Karpas-422 (cell line): ENCODE data around the gene ARHGAP10. TPM values are rescaled to one million over a fixed set of nuclear protein-coding genes. Genes with fewer than 3 reads are reported as not detected.

Experiments used
- DNase-seq: peaks from one replicate; pipeline ENCODE4 v3.0.0-alpha.2; 2015
- H2AFZ ChIP-seq: fragments of 200-600 bp; sonication (generic); 2 replicates; pipeline ENCODE4 v1.6.1; 2014; ENCODE audit warnings: antibody characterized with exemption, low read length, mixed read lengths
- H3K27ac ChIP-seq: fragments of 200-600 bp; sonication (generic); 2 replicates; pipeline ENCODE4 v1.5.1; 2014; ENCODE audit warnings: mild to moderate bottlenecking, low read length, moderate library complexity
- H3K27me3 ChIP-seq: fragments of 200-600 bp; sonication (generic); 2 replicates; pipeline ENCODE4 v1.6.1; 2014; ENCODE audit warnings: low read length, mixed read lengths
- H3K36me3 ChIP-seq: fragments of 200-600 bp; sonication (generic); 2 replicates; pipeline ENCODE4 v1.6.1; 2014; ENCODE audit warnings: low read length, mixed read lengths; ENCODE audit not compliant: insufficient read depth
- H3K4me1 ChIP-seq: fragments of 200-600 bp; sonication (generic); 2 replicates; pipeline ENCODE4 v1.6.1; 2014; ENCODE audit warnings: mild to moderate bottlenecking, low read length, mixed read lengths
- H3K4me2 ChIP-seq: fragments of 200-600 bp; sonication (generic); 2 replicates; pipeline ENCODE4 v1.6.1; 2014; ENCODE audit warnings: low read length, low read depth, mild to moderate bottlenecking; ENCODE audit not compliant: poor library complexity, severe bottlenecking
- H3K4me3 ChIP-seq: fragments of 200-600 bp; sonication (generic); 2 replicates; pipeline ENCODE4 v1.5.1; 2014; ENCODE audit warnings: mild to moderate bottlenecking, antibody characterized with exemption, low read length, mixed read lengths
- H3K79me2 ChIP-seq: fragments of 200-600 bp; sonication (generic); 2 replicates; pipeline ENCODE4 v1.6.1; 2014; ENCODE audit warnings: mild to moderate bottlenecking, low read length, mixed read lengths
- H3K9ac ChIP-seq: fragments of 200-600 bp; sonication (generic); 2 replicates; pipeline ENCODE4 v1.6.0; 2014; ENCODE audit warnings: low read length
- H3K9me2 ChIP-seq: fragments of 200-600 bp; sonication (generic), shearing (Covaris generic); replicated peaks from 2 replicates; pipeline ENCODE4 v1.6.0; 2014; ENCODE audit warnings: mild to moderate bottlenecking, low read length, moderate library complexity; ENCODE audit not compliant: insufficient read depth
- H3K9me3 ChIP-seq: fragments of 300-700, 200-600 bp; sonication (generic); 2 replicates; pipeline ENCODE4 v1.6.1; 2014; ENCODE audit warnings: low read length, mixed read lengths
- H4K20me1 ChIP-seq: fragments of 200-600 bp; sonication (generic); 2 replicates; pipeline ENCODE4 v1.6.1; 2014; ENCODE audit warnings: mild to moderate bottlenecking, antibody characterized with exemption, low read length, low read depth; ENCODE audit not compliant: insufficient read depth
- total RNA-seq: library from RNA; depleted of rRNA; stranded (reverse); fragments of >200 nt; shearing (Covaris generic); gene quantifications from 2 replicates; pipeline ENCODE4 v1.2.3, GENCODE V29; 2014; ENCODE audit warnings: low replicate concordance

Gene ARHGAP10
- total RNA-seq, 1 experiment from 2014 or later, result 0.41 TPM

DNA sequence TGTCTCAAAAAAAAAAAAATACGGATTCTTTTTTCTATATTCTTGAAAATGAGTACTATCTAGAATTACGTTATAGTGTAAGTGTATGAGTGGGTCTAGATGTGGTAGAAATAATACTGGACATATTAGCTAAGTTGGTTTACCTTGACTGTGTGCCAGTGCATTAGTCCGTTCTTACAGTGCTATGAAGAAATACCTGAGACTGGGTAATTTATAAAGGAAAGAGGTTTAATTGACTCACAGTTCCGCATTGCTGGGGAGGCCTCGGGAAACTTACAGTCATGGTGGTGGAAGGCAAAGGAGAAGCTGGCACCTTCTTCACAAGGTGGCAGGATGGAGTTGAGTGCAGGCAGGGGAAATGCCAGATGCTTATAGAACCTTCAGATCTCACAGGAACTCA lies 92.4 kb downstream of the ARHGAP10 start:
- Histone ChIP-seq H3K79me2 (no peaks in the 10 kb centered on the region), H2AFZ (no peak overlapping the region), H3K4me2 (no peak overlapping the region), H3K27ac (no peak overlapping the region), H4K20me1 (no peaks in the 10 kb centered on the region), H3K4me1 (no peaks in the 10 kb centered on the region), H3K27me3 (no peaks in the 10 kb centered on the region; the same call in 1 of the 2 replicates), H3K9me3 (no peaks in the 10 kb centered on the region), H3K36me3 (no peaks in the 10 kb centered on the region), H3K9me2 (no peaks in the 10 kb centered on the region), H3K9ac (no peak overlapping the region), H3K4me3 (no peak overlapping the region)
- no peak for DNase-seq

DNA sequence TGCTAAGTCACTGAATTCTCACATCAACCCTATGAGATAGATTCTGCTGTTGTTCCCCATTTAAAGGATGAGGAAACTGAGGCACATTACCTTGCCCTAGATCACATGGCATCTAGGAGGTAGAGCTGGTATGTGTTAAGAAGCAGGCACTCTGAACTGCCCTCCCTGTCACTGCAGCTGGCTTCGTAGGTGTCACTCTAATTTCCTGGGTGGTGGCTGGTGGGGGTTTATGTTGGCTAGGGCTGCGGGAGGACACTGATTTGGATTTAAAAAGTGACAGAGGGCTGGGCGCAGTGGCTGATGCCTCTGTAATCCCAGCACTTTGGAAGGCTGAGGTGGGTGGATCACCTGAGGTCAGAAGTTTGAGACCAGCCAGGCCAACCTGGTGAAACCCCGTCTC lies 93.0 kb downstream of the ARHGAP10 start:
- H3K79me2 ChIP-seq, result no peaks in the 10 kb centered on the region
- H3K4me1 ChIP-seq, result no peaks in the 10 kb centered on the region
- DNase-seq, result no peak
- H3K9me2 ChIP-seq, result no peaks in the 10 kb centered on the region
- no peaks in the 10 kb centered on the region for H3K36me3 ChIP-seq
- no peaks in the 10 kb centered on the region for H4K20me1 ChIP-seq
- H2AFZ ChIP-seq, result no peak overlapping the region
- H3K4me3 ChIP-seq, result no peak overlapping the region
- no peak overlapping the region for H3K27ac ChIP-seq
- H3K4me2 ChIP-seq, result no peak overlapping the region
- H3K9ac ChIP-seq, result no peak overlapping the region
- no peaks in the 10 kb centered on the region; the same call in 1 of the 2 replicates for H3K27me3 ChIP-seq
- no peaks in the 10 kb centered on the region for H3K9me3 ChIP-seq

DNA sequence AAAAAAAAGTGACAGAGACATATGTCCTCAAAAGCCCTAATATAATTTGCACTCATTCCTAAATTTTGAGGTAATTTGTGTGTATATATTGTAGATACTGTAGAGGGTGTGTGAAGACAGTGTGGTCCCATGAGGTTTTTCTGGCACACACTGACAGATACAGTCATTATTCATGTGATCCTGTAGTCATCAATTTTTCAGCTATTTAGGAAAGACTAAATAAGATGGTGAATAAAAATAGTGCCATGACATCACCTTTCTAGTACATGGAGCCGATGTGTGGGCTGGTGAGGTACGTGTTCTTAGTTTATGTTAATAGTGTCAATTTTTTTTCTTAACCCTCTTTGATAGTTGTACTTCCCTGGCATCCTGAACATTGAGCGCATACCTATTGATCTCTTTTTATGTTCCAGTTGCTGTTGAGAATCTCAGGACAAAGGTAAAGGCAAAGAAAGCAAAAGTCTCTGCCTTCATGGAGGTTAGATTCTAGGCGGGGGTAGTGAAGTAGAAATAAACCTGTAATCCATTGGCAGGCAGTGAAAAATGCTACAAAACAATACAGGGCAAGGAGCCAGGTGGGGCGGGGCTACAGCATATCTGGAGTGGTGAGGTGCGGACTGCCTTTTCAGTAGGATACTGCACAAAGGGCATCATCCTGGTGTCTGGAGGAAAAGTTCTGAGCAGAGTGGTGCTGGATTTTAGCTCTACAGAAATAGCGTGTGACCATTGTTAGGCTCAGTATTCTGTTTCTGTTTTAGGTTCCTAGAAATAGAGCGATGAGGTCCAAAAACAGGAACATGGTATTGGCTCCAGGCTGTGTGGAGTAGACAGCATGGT lies 93.8 kb downstream of the ARHGAP10 start:
- Histone ChIP-seq H3K9ac (no peak overlapping the region), H3K9me2 (no peaks in the 10 kb centered on the region), H3K79me2 (no peaks in the 10 kb centered on the region), H3K36me3 (no peaks in the 10 kb centered on the region), H4K20me1 (no peaks in the 10 kb centered on the region), H2AFZ (no peak overlapping the region), H3K27ac (no peak overlapping the region), H3K4me2 (no peak overlapping the region), H3K4me1 (no peaks in the 10 kb centered on the region), H3K4me3 (no peak overlapping the region), H3K27me3 (no peaks in the 10 kb centered on the region; the same call in 1 of the 2 replicates), H3K9me3 (no peaks in the 10 kb centered on the region)
- DNase-seq, result no peak

DNA sequence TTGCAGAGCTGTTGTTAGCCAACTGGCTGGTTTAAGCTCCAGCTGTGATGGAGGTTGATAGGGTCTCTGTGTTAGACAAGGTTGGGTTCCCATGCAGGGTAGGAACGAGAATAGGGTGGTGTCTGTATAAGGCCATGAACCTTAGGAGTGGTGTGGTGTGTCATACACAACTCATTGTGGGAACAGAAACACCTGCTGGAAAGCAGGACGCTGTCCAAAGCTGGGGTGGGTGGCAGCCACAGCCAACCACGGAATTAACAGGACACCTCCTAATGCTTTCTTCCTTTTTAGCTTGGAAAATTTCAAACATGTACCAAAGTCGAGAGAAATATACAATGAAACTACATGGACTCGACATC lies 94.4 kb downstream of the ARHGAP10 start:
- Histone ChIP-seq H4K20me1 (no peaks in the 10 kb centered on the region), H3K4me3 (no peak overlapping the region), H3K4me2 (no peak overlapping the region), H3K27me3 (no peaks in the 10 kb centered on the region; the same call in 1 of the 2 replicates), H3K9ac (no peak overlapping the region), H3K4me1 (no peaks in the 10 kb centered on the region), H3K27ac (no peak overlapping the region), H2AFZ (no peak overlapping the region), H3K9me2 (no peaks in the 10 kb centered on the region), H3K79me2 (no peaks in the 10 kb centered on the region), H3K9me3 (no peaks in the 10 kb centered on the region), H3K36me3 (no peaks in the 10 kb centered on the region)
- no peak for DNase-seq

DNA sequence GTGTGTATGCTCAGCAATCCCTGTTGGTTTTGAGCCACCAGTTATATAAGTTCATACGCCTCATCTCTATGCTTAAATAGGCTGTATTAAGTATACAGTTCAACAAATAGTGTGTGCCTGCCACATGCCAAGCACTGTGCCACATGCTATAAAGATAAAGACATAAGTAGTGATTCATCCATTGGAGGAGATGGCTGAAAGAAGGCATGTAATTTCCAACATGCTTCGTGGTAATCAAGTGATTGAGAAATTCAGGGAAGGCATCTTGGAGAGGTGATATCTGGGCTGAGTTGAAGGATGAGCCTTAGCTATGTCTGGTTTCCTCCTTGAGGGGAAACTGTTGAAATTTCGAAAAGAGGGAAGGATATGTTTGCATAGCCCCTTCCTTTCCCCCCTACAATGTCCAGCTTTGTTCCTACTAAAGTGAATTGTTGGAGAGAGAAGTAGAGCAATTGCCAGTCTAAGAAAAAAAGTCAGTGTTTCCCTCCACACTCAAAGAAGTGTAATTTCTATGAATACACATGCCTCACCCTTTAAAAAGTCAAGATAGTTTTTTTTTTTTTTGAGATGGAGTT lies 96.5 kb downstream of the ARHGAP10 start:
- H3K36me3 ChIP-seq, result no peaks in the 10 kb centered on the region
- no peak overlapping the region for H3K4me2 ChIP-seq
- H3K27ac ChIP-seq, result no peak overlapping the region
- no peak for DNase-seq
- no peak overlapping the region for H3K9ac ChIP-seq
- no peak overlapping the region for H2AFZ ChIP-seq
- H3K4me3 ChIP-seq, result no peak overlapping the region
- peaks cover 3% of the 10 kb centered on the region; the same call in 1 of the 2 replicates for H3K27me3 ChIP-seq
- no peaks in the 10 kb centered on the region for H3K79me2 ChIP-seq
- no peaks in the 10 kb centered on the region for H3K9me3 ChIP-seq
- no peaks in the 10 kb centered on the region for H3K4me1 ChIP-seq
- no peaks in the 10 kb centered on the region for H4K20me1 ChIP-seq
- H3K9me2 ChIP-seq, result no peaks in the 10 kb centered on the region

DNA sequence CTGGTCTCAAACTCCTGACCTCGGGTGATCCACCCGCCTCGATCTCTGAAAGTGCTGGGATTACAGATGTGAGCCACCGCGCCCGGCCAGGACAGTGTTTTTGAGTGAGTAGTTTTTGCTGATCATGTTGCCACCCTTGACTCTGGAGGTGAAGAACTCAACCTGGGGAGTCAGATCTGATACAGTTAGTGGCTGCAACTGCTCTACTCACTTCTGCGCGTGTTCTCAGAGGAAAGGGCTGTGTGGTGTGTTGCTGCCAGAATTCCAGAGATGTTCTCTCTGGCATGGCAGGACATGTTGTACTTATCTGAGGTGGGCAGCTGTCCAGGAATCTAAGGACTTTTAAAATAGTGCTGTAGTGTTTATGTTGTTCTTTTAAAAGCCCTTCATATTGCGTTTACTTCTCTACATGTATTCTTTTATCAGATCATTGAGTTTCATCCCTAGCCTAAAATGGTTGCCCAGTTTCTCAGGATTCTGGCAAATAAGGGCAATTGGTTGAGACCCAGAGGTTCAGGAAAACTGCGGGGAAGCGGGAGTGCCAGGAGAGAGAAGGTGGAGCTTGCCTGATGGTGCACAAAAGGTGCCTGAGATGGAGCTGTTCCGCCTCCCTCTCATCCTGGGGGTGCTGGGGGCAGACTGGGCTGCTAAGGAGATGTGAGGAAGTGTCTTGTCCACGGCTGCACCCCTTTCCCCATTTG lies 97.7 kb downstream of the ARHGAP10 start:
- no peak overlapping the region for H2AFZ ChIP-seq
- H3K9ac ChIP-seq, result no peak overlapping the region
- peaks cover 3% of the 10 kb centered on the region; the same call in 1 of the 2 replicates for H3K27me3 ChIP-seq
- no peak for DNase-seq
- H3K79me2 ChIP-seq, result no peaks in the 10 kb centered on the region
- H3K4me2 ChIP-seq, result no peak overlapping the region
- no peaks in the 10 kb centered on the region for H4K20me1 ChIP-seq
- no peaks in the 10 kb centered on the region for H3K9me3 ChIP-seq
- no peak overlapping the region for H3K27ac ChIP-seq
- H3K4me3 ChIP-seq, result no peak overlapping the region
- H3K9me2 ChIP-seq, result no peaks in the 10 kb centered on the region
- no peaks in the 10 kb centered on the region for H3K36me3 ChIP-seq
- no peaks in the 10 kb centered on the region for H3K4me1 ChIP-seq

DNA sequence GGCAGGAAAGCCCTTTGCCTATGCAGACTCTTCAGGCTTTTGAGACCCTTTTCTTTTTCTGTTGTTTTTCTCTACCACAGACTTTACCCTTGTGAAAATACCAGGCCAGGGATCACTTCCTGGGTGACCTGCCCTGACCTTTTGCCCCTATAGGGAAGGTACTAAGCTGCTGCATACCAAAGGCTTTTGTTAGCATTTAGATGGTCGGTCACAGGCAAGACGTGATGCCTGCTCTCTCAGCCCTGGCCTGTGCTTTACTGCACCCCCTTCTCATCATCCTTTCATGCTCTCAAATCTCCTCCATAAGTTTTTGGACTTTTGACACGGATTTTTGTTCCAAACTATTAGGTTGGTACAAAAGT lies 98.2 kb downstream of the ARHGAP10 start:
- no peak overlapping the region for H3K4me3 ChIP-seq
- no peaks in the 10 kb centered on the region for H3K9me2 ChIP-seq
- H3K4me2 ChIP-seq, result no peak overlapping the region

DNA sequence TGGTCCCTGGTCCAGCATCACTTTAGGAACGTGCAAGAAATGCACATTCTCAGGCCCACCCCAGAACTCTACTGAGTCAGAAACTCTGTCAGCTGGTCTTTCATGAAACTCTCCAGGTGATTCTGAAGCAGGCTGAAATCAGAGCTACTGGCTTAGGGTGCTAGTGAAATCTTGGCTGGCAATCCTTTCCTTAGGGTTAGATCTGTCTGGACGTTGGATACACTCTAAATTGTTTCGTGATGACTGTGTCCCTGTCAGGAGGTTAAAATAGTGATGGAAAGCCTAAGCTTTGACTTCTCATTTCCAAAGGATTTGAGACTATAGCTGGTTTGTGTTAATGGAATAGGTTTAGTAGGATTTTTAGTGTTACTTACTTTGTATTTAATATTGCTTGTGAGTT lies 99.1 kb downstream of the ARHGAP10 start:
- H3K4me2 ChIP-seq, result no peak overlapping the region
- H3K4me1 ChIP-seq, result no peaks in the 10 kb centered on the region
- no peak overlapping the region for H3K27ac ChIP-seq
- H3K4me3 ChIP-seq, result no peak overlapping the region
- no peaks in the 10 kb centered on the region for H3K79me2 ChIP-seq
- no peaks in the 10 kb centered on the region for H3K36me3 ChIP-seq
- no peaks in the 10 kb centered on the region for H3K9me3 ChIP-seq
- H3K9me2 ChIP-seq, result no peaks in the 10 kb centered on the region
- H3K27me3 ChIP-seq, result peaks cover 3% of the 10 kb centered on the region; the same call in 1 of the 2 replicates
- no peak overlapping the region for H3K9ac ChIP-seq
- H4K20me1 ChIP-seq, result no peaks in the 10 kb centered on the region
- DNase-seq, result no peak
- no peak overlapping the region for H2AFZ ChIP-seq

More for the DNA sequence above, 98.2 kb downstream of the ARHGAP10 start:
- no peaks in the 10 kb centered on the region for H3K9me3 ChIP-seq
- no peaks in the 10 kb centered on the region for H3K4me1 ChIP-seq
- H3K36me3 ChIP-seq, result no peaks in the 10 kb centered on the region
- DNase-seq, result no peak
- no peak overlapping the region for H3K9ac ChIP-seq
- no peaks in the 10 kb centered on the region for H4K20me1 ChIP-seq
- no peak overlapping the region for H3K27ac ChIP-seq
- peaks cover 3% of the 10 kb centered on the region; the same call in 1 of the 2 replicates for H3K27me3 ChIP-seq
- H2AFZ ChIP-seq, result no peak overlapping the region
- H3K79me2 ChIP-seq, result no peaks in the 10 kb centered on the region
